AG09319 (cell line): ENCODE results near the gene TTLL13.
A peak's percentile ranks its signal among the peaks of the same experiment; 100 is the strongest.
"Not testable (repeated sequence)": the region's sequence is repeated elsewhere in the genome, so short reads cannot be mapped to it uniquely, and the experiment has no call there.

Source experiments
- DNase-seq: peaks from one replicate; pipeline ENCODE4 v3.0.0-alpha.2; 2010; ENCODE audit warnings: low read depth; ENCODE audit errors: extremely low read depth
- CTCF ChIP-seq: IDR thresholded peaks from 2 replicates; pipeline ENCODE4 v1.5.1; 2011; ENCODE audit warnings: low read depth, mild to moderate bottlenecking, inconsistent platforms, low read length, moderate library complexity

The TTLL13 gene

DNA sequence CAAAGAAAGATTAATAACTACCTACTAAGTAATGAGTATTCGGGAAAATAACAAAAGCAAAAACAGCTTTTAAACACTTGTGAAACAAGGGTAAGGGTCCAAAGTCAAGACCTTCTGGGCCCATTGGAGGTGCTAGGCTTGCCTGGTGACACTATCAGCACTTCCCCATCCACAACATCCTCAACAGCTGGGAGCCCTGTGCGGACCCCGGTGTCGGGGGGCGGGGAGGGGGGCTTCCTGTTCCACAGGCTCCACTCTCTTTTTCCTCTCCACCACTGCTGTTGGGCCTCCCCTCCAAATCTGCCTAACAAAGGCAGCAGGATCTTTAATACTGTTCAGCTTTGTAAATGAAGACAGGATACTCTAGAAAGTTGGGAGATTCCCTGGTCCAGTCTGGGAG lies 37.7 kb downstream of the TTLL13 start:
- TF ChIP-seq CTCF = no peak
- no peak for DNase-seq

- no peak for DNase-seq
- TF ChIP-seq CTCF = no peak
Observed at GRCh38 chr15:90287946-90288345, 38.6 kb downstream of the TTLL13 start.

- TF ChIP-seq CTCF = no peak
- DNase-seq = no peak
Observed at GRCh38 chr15:90291679-90292356, 42.5 kb downstream of the TTLL13 start.

DNA sequence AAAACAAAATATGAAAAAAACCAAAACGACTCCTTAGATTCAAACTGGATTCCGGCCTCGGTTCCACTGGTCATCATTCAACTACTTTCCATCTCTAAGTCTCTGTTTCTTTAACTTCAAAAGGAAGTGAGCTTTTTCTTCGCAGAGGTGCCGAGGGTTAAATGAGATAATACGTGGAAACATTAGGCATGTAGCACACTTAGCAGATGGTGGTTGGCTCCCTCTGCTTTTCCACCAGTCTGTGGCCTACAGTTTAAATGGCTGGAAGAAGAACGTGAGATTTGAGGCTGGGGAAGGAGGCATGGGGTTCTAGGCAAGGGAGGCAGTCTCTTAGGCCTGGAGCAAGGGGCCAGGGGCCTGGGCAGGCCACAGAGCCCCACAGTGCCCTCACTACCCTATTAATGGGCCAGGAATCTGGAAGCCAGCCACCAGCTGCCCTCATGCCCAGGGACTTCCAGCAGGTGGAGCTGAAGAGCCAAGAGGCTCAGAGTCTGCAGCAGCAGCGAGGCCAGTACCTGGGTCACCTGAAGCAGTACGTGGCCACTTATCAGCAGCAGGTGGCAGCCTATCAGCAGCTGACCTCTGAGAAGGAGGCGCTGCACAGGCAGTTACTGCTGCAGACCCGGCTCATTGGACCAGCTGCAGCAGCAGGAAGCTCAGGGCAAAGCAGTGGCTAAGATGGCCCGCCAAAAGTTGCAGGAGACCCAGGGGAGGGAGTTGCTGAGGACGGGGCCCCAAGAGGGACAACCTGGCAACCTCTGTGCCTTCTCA lies 43.9 kb downstream of the TTLL13 start:
- peak; percentile 73 for TF ChIP-seq CTCF
- not testable (repeated sequence) for DNase-seq

DNA sequence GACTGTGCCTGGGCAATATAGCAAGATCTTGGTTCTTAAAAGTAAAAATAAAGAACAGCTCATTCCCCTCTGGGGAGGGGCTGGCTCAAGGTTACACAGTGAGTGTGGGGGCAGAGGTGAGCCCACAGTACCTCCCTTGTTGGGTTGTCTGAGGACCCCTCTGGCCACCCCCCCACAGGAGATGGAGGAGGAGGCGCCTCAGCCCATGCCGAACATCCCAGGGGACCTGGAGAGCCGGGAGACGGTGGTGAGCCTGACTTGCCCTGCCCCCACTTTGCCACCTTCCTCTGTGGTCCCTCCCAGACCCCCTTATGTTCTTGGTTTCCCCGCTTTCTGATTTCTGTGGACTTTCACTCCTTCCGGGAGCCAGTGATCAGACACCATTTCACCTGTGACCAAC lies 44.8 kb downstream of the TTLL13 start:
- TF ChIP-seq CTCF = no peak
- DNase-seq = no peak

DNA sequence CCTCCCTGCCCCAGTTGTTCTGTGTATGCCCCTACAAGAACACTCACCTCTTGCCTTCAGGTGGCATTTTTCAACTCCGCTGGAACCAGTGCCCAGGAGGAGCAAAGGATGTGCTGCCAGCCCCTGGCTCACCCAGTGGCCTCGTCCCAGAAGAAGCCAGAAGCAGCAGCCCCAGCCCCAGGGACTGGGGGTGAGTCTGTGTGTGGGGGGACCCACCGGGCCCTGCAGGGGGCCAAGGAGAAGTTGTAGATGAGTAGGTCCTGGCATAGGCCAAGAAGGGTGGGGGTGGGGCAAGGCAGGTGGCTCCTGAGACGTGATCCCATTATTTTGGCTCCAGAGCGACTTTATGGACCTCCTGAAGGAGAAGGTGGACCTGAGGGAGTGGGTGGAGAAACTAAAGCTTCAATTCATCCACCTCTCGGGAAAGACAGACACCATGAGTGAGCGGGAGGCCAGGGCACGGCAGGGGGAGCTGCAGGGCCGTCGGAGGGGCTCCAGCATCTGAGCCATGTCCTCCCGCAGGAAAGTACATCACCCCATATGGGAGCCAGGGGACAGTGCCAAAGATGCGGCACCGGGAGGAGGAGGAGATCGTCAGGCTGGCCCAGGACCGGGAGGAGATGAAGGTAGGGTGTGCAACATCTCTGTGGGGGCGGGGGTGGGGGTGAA lies 45.4 kb downstream of the TTLL13 start:
- no peak for DNase-seq
- no peak for TF ChIP-seq CTCF

GRCh38 chr15:90295270-90295648 lies 45.9 kb downstream of the TTLL13 start:
- no peak for DNase-seq
- TF ChIP-seq CTCF = no peak

GRCh38 chr15:90296316-90296884 lies 47.0 kb downstream of the TTLL13 start:
- not testable (repeated sequence) for DNase-seq
